Measurements from ENCODE around the gene DNAI1.
A peak's percentile ranks its signal among the peaks of the same experiment; 100 is the strongest.

DNAI1 gene

GRCh38 chr9:34546834-34547827 lies 88.5 kb downstream of the DNAI1 start:
- DNase-seq = peak; percentile 28 to 43

DNA sequence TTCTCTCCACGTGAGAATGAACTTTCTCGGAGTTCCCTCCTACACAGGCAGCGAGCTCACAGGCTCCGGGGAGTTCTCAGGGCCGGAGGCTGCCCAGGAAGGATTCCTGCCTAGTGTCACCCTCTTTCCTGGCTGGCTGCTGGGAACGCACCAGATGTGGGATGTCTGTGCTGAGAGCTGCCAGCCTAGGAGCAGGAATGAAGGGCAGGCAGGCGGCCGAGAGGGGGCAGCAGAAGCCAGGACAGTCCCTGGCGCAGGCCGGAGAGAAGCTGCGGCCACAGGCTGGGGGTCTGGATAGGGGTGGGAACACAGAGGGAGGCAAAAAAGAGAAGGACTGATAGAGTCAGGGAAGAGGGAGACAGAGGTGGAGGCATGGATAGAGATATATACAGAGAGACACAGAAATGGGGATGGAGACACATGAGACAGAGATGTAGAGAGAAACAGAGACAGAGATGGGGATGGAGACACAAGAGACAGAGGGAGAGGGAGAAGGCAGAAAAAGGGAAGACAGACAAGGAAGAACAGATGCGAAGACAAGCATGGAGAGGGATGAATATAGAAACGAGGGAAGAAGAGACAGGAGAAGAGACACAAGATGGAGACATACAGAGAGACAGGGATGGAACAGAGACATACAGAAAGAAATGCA lies 89.5 kb downstream of the DNAI1 start:
- DNase-seq = peak; percentile 32 to 52

GRCh38 chr9:34549407-34549732 lies 90.8 kb downstream of the DNAI1 start:
- DNase-seq = no peak

DNA sequence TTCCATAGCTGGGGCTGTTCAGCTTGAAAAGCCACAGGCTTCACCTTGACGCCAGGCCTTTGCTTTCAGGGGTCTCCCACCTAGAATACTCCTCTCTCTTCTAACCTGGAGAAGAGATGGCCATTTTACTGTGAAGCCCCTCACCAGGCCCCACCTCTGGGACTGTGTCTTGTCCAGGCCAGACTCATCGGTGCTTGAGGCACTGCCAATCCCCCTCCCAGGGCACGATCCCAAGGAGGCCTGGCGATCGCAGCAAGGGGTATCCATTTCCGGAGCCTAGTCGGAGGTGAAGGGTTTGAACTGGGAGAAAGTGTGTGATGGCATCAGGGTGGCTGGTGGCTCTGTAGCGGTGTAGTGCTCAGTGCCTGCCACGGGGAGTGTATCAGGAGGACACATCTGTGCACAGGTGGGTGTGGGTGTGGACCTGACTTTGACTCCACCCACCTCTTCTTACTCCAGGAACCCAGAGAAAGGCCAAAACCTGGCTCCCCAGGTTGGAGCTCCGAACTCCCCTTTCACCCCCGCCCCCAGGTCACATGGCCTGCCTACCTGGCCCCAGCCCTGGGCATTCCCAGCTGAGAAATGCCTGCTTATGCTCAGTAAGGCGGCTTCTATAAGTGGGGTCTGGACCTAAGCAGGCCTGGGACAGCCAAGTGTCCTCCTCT lies 91.5 kb downstream of the DNAI1 start:
- no peak for DNase-seq

GRCh38 chr9:34550681-34551270 lies 92.2 kb downstream of the DNAI1 start:
- no peak for DNase-seq

DNA sequence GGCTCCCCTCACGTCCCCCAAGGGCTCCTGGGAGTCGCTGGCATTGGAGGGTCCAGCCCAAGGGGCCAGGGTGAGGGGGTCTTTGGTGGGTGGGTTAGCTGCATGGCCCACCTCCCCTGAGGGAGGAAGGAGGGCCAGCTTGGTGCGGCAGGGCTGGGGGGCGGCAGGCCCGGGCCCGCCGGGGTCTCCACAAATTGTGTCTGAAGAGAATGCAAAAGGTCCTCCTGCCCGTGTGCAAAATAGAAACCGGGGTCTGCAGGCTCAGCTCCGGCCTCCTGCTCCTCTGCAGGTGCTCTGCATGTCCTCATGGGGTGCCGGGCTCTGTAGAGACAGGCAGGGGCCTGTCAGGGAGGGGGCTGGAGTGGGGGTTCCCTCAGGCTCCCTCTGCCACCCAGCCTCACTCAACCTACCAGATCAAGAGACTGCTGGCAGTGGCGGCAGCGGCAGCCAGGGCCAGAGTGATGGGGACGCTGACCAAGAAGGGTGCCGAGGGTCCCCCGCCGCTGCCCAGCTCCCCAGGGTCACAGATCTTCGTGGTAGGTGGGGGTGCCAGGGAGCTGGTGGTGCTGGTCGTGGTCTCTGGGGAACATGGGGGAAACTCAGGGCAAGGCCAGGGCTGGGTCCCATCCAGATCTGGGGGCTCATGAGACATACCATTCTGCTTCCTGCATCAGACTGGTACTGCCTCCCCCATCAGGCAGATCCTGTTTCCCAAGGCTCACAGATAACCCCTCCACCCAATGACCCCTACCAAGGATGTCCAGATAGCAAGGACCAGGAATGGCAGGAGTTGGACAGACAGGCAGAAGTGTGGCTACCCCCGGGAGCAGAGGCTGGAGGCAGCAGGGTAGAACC lies 93.4 kb downstream of the DNAI1 start:
- DNase-seq = no peak

GRCh38 chr9:34552606-34552981 lies 94.0 kb downstream of the DNAI1 start:
- no peak for DNase-seq

GRCh38 chr9:34552986-34553385 lies 94.4 kb downstream of the DNAI1 start:
- DNase-seq = no peak

GRCh38 chr9:34553511-34554021 lies 95.0 kb downstream of the DNAI1 start:
- DNase-seq = no peak

DNA sequence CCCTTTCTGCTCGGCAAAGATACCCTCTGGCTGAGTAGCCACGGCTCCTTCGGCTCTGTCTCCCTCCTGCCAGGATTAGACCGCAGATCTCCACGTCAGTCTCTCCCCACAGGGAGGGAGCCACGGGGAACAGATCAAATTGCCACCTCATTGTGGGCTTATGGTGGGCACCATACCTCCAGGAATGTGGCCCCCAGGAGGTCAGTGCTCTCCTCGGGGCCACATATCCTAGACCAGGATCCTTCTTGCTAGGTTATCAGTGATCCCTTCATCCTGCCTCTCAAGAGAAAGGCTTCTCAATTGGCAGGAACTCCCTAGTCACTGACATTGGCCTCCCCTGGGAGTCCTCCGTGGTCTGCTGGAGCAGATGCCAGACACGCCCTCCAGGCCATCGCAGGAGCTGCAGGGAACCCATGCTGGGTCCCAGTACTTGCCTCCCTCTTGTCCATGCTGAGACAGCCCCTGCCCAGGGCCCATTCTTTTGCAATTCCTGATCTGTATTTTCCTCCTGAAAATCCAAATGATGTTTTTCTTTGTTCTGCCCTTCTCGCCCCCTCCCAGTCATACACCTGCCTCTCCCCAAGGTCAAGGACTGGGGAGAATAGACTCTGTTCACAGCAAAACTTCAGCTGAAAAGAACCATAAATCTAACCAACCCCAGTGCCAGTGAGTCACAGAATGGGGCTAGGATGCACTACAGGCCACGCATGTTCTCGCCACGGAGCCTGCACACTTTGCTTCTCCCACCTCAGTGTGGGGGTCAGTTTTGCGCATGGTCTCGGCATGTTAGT lies 95.8 kb downstream of the DNAI1 start:
- no peak for DNase-seq

GRCh38 chr9:34555002-34555348 lies 96.4 kb downstream of the DNAI1 start:
- no peak for DNase-seq

DNA sequence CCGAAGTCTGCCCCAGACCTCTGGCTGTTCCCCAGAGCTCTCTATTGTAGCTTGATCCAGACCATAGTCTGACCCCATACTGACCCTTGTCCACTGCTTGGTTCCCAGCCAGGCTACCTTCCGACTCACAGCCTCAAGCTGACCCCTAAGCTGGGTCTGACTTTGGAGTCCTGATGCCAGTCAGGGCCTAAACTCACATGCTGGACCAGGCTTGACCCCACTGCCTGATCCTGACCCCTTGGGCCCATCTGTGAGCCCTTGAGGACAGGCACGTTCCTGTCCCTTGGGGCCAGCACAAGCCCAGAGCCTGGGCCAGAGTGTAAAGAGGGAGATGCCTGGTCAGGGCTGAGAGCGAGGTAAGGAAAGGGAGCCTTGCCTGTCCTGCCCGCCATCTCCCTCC lies 96.9 kb downstream of the DNAI1 start:
- DNase-seq = no peak

DNA sequence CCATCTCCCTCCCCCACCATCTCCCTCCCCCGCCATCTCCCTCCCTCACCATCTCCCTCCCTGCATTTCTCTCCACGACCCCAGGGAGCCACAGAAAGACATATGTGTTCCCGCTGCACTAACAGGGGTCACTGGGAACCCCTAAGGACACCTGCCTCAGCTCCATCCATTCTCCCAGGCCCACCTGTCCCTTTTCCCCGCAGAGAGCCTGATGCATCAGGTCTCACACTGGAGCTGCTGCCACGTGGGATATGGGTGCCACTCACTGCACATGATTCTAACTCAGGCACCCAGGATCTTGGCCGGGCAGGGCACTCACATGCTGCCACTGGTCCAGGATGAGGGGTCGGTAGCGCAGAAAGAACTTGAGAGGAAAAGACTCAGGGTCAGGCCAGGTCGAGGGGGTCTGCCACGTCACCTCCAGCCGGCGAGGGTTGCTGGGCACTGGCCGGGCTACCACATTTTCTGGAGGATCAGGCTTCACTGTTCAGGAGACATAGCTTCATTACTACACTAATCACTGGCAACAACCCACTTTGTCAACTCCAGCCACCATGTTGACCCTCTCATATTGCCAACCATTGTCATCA lies 97.4 kb downstream of the DNAI1 start:
- DNase-seq = no peak

- DNase-seq = no peak
Observed at GRCh38 chr9:34556949-34557348, 98.3 kb downstream of the DNAI1 start.

- DNase-seq = no peak
Observed at GRCh38 chr9:34557426-34558321, 99.1 kb downstream of the DNAI1 start.

DNA sequence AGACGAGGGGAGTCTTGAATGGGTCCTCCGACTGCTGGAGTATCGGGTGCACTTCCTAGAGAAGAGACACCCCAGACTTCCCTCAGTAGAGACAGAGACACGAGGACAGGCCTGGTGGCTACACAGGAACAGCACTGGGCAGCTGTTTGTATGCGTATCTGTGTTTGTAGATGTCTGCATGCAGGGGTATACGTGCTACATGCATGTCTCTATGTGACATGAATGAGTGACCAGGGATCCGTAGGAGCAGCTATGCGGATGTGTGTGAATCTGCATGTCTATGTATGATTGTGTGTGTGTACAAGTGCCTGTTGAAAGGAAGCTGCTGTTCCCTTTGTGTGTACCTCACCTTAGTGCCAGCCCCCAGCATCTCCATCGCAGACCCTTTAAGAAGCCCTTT lies 99.8 kb downstream of the DNAI1 start:
- DNase-seq = no peak

GRCh38 chr9:34558919-34559623 lies 100.5 kb downstream of the DNAI1 start:
- DNase-seq = no peak

GRCh38 chr9:34559624-34560455 lies 101.2 kb downstream of the DNAI1 start:
- DNase-seq = no peak

Measured in NCI-H1930 (cell line).